Measurements from ENCODE around the gene OGDH. TPM values are rescaled to one million over a fixed set of nuclear protein-coding genes. Genes with fewer than 3 reads are reported as not detected.
A peak's percentile ranks its signal among the peaks of the same experiment; 100 is the strongest.

The OGDH gene
- total and polyA plus RNA-seq, 2 of the 13 experiments (the other 11 are each of a cell fraction or from before 2014, with no cell fraction given): 17.4 to 25.4 TPM

DNA sequence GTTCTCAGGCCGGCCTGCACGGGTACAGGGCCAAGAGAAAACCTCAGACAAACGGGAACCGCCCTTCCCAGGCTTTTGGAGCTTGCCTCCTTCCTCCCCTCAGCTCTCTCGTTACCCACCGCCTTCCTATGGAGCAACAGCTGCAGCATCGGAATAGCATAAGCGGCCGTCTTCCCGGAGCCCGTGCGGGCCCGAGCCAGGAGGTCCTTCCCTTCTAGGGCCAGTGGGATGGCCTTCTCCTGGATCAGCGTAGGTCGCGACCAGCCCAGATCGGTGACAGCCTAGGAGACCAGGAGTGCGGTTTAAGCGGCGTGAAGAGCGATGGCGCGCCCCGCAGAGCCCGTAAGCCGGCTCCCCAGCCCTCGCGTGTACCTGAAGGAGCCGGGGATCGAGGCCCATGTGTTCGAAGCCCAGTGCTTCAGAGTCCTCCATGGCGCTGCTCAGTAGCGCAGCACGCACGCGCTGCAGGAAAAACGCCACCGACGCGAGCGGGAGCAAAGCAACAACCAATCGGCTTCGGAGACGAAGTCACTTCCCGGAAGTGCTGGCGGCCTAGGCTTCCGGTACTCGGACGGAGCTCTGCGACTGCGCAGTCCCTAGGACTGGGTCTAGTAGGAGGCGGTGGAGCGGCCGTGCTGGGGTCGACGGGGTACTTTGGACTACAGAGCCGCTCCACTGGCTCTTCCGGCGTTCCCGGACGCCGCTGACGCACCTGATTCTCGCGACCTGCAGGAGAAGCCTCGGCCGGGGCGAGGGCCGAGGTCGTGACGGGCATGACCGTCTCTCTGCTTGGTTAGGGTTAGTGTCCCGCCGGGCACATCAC is 32.8 kb upstream of the OGDH start, which contains the start of gene DDX56 (continued):
- TF ChIP-seq, protein P1, sequence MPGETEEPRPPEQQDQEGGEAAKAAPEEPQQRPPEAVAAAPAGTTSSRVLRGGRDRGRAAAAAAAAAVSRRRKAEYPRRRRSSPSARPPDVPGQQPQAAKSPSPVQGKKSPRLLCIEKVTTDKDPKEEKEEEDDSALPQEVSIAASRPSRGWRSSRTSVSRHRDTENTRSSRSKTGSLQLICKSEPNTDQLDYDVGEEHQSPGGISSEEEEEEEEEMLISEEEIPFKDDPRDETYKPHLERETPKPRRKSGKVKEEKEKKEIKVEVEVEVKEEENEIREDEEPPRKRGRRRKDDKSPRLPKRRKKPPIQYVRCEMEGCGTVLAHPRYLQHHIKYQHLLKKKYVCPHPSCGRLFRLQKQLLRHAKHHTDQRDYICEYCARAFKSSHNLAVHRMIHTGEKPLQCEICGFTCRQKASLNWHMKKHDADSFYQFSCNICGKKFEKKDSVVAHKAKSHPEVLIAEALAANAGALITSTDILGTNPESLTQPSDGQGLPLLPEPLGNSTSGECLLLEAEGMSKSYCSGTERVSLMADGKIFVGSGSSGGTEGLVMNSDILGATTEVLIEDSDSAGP (CRISPR knock-in tag; IDR thresholded peaks at IDR 0.05; ENCODE audit: borderline replicate concordance): peak; percentile 83
- TF ChIP-seq, protein P2, sequence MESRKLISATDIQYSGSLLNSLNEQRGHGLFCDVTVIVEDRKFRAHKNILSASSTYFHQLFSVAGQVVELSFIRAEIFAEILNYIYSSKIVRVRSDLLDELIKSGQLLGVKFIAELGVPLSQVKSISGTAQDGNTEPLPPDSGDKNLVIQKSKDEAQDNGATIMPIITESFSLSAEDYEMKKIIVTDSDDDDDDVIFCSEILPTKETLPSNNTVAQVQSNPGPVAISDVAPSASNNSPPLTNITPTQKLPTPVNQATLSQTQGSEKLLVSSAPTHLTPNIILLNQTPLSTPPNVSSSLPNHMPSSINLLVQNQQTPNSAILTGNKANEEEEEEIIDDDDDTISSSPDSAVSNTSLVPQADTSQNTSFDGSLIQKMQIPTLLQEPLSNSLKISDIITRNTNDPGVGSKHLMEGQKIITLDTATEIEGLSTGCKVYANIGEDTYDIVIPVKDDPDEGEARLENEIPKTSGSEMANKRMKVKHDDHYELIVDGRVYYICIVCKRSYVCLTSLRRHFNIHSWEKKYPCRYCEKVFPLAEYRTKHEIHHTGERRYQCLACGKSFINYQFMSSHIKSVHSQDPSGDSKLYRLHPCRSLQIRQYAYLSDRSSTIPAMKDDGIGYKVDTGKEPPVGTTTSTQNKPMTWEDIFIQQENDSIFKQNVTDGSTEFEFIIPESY (CRISPR knock-in tag; IDR thresholded peaks at IDR 0.05): no peak; the same call in 1 of the 2 replicates
- TF ChIP-seq ZNF75D (CRISPR knock-in tag; IDR thresholded peaks at IDR 0.05; ENCODE audit: borderline replicate concordance) (no peak), NCOR1 (IDR thresholded peaks at IDR 0.05; ENCODE audit: borderline replicate concordance, low read length) (0 out of 2 replicates have a peak, but pooled peaks have one; percentile 29), MAFG (CRISPR knock-in tag; IDR thresholded peaks at IDR 0.05) (no peak), SIN3B (IDR thresholded peaks at IDR 0.05; ENCODE audit: low read length) (0 out of 2 replicates have a peak, but pooled peaks have one; percentile 6), THAP11 (CRISPR knock-in tag; IDR thresholded peaks at IDR 0.05) (peak; percentile 92), U2AF1 (optimal IDR thresholded peaks at IDR 0.05; ENCODE audit: low read depth, low read length) (peak; percentile 64), FOXK2 (IDR thresholded peaks at IDR 0.05) (0 out of 2 replicates have a peak, but pooled peaks have one; percentile 13), ZNF850 (CRISPR knock-in tag; conservative IDR thresholded peaks at IDR 0.05) (no peak), GTF3A (CRISPR knock-in tag; conservative IDR thresholded peaks at IDR 0.05) (no peak; the same call in 1 of the 2 replicates)
- TF ChIP-seq, protein P3, sequence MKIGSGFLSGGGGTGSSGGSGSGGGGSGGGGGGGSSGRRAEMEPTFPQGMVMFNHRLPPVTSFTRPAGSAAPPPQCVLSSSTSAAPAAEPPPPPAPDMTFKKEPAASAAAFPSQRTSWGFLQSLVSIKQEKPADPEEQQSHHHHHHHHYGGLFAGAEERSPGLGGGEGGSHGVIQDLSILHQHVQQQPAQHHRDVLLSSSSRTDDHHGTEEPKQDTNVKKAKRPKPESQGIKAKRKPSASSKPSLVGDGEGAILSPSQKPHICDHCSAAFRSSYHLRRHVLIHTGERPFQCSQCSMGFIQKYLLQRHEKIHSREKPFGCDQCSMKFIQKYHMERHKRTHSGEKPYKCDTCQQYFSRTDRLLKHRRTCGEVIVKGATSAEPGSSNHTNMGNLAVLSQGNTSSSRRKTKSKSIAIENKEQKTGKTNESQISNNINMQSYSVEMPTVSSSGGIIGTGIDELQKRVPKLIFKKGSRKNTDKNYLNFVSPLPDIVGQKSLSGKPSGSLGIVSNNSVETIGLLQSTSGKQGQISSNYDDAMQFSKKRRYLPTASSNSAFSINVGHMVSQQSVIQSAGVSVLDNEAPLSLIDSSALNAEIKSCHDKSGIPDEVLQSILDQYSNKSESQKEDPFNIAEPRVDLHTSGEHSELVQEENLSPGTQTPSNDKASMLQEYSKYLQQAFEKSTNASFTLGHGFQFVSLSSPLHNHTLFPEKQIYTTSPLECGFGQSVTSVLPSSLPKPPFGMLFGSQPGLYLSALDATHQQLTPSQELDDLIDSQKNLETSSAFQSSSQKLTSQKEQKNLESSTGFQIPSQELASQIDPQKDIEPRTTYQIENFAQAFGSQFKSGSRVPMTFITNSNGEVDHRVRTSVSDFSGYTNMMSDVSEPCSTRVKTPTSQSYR (CRISPR knock-in tag; IDR thresholded peaks at IDR 0.05; ENCODE audit: borderline replicate concordance): peak; percentile 9; the same call in 1 of the 2 replicates
- TF ChIP-seq, protein P4, sequence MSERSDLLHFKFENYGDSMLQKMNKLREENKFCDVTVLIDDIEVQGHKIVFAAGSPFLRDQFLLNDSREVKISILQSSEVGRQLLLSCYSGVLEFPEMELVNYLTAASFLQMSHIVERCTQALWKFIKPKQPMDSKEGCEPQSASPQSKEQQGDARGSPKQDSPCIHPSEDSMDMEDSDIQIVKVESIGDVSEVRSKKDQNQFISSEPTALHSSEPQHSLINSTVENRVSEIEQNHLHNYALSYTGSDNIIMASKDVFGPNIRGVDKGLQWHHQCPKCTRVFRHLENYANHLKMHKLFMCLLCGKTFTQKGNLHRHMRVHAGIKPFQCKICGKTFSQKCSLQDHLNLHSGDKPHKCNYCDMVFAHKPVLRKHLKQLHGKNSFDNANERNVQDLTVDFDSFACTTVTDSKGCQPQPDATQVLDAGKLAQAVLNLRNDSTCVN (CRISPR knock-in tag; IDR thresholded peaks at IDR 0.05; ENCODE audit: borderline replicate concordance): peak; percentile 36; the same call in 1 of the 2 replicates
